Raji (cell line): ENCODE measurements around the gene DDX31.

Experiments used
- POLR2A ChIP-seq: IDR thresholded peaks from 2 replicates; pipeline ENCODE4 v1.6.1; 2011; ENCODE audit warnings: low read depth, low read length, control low read depth; ENCODE audit not compliant: insufficient read depth

Gene DDX31

GRCh38 chr9:132648283-132648682 is 21.5 kb downstream of the DDX31 start:
- TF ChIP-seq POLR2A, result no peak

- no peak for TF ChIP-seq POLR2A
These were observed 22.0 kb downstream of the DDX31 start for GRCh38 chr9:132647806-132648205.

GRCh38 chr9:132647355-132647754 is 22.4 kb downstream of the DDX31 start:
- TF ChIP-seq POLR2A, result no peak

GRCh38 chr9:132646726-132647125 is 23.1 kb downstream of the DDX31 start:
- no peak for TF ChIP-seq POLR2A

GRCh38 chr9:132645711-132646110 is 24.1 kb downstream of the DDX31 start:
- TF ChIP-seq POLR2A, result no peak

GRCh38 chr9:132645306-132645705 is 24.5 kb downstream of the DDX31 start:
- no peak for TF ChIP-seq POLR2A

GRCh38 chr9:132644251-132644650 is 25.5 kb downstream of the DDX31 start:
- TF ChIP-seq POLR2A, result no peak

GRCh38 chr9:132641216-132641615 is 28.6 kb downstream of the DDX31 start:
- no peak for TF ChIP-seq POLR2A

- no peak for TF ChIP-seq POLR2A
These were observed 30.5 kb downstream of the DDX31 start for GRCh38 chr9:132639322-132639721.

GRCh38 chr9:132638240-132638639 is 31.5 kb downstream of the DDX31 start:
- no peak for TF ChIP-seq POLR2A

- no peak for TF ChIP-seq POLR2A
These were observed 32.0 kb downstream of the DDX31 start for GRCh38 chr9:132637801-132638200.

- no peak for TF ChIP-seq POLR2A
These were observed 32.4 kb downstream of the DDX31 start for GRCh38 chr9:132637351-132637750.

- no peak for TF ChIP-seq POLR2A
These were observed 35.5 kb downstream of the DDX31 start for GRCh38 chr9:132634327-132634726.

GRCh38 chr9:132632413-132633129 is 37.2 kb downstream of the DDX31 start:
- TF ChIP-seq POLR2A, result no peak

GRCh38 chr9:132631685-132632084 is 38.1 kb downstream of the DDX31 start:
- no peak for TF ChIP-seq POLR2A

GRCh38 chr9:132631280-132631679 is 38.5 kb downstream of the DDX31 start:
- no peak for TF ChIP-seq POLR2A

- TF ChIP-seq POLR2A, result no peak
These were observed 39.0 kb downstream of the DDX31 start for GRCh38 chr9:132630811-132631210.
